A549 (cell line): ENCODE results near the gene BCAS3. TPM values are rescaled to one million over a fixed set of nuclear protein-coding genes. Genes with fewer than 3 reads are reported as not detected.

Experiments used
- ATAC-seq, 2 experiments: fragments of 200-7000 bp in 1 of 2; fragments of >200 bp in 1 of 2; cut with Nextera tagmentation in 1 of 2; cut with Tn5 transposase in 1 of 2; 3 replicates each; pipeline versions ENCODE4 v1.8.0 to v1.9.1; 2018 to 2020; ENCODE audit warnings: mild to moderate bottlenecking in 1 of 2, moderate library complexity in 1 of 2
- CTCF ChIA-PET: fragments of 300-600 bp; sonication (Branson Sonifier 250); formaldehyde crosslinking; extraction: SDS; loops from one replicate; lab custom pipeline; 2021; ENCODE audit warnings: antibody characterized with exemption, inconsistent platforms; lab: Yijun Ruan, JAX
- POLR2A ChIA-PET: fragments of 350-600 bp; formaldehyde crosslinking; extraction: SDS; loops from one replicate; lab custom pipeline; 2021; ENCODE audit warnings: antibody characterized with exemption, inconsistent platforms; lab: Yijun Ruan, JAX
- DNase-seq, 2 experiments: peaks; one replicate each; pipeline versions ENCODE4 v3.0.0 to v3.0.0-alpha.2; 2011 to 2016; ENCODE audit warnings: low read depth in 1 of 2, low spot score in 1 of 2
- FAIRE-seq: peaks from 2 replicates; lab custom pipeline; 2011; peaks lifted over from hg19 to GRCh38; lab: Jason Lieb, UNC
- H3K27ac ChIP-seq, 2 experiments: fragments of >200 bp; sonication (Bioruptor Twin); formaldehyde crosslinking; 3 replicates each; pipeline ENCODE4 v1.5.1; 2016 to 2017
- H3K4me1 ChIP-seq: fragments of >200 bp; sonication (Bioruptor Twin); formaldehyde crosslinking; 3 replicates; pipeline ENCODE4 v1.6.1; 2016
- H3K4me2 ChIP-seq: fragments of >200 bp; sonication (Bioruptor Twin); formaldehyde crosslinking; 3 replicates; pipeline ENCODE4 v1.6.1; 2016
- H3K4me3 ChIP-seq: fragments of >200 bp; sonication (Bioruptor Twin); formaldehyde crosslinking; 3 replicates; pipeline ENCODE4 v1.5.1; 2016
- H3K9me3 ChIP-seq: fragments of >200 bp; sonication (Bioruptor Twin); formaldehyde crosslinking; 3 replicates; pipeline ENCODE4 v1.6.1; 2016
- ATOH8 ChIP-seq: fragments of 250-450 bp; sonication (Bioruptor Pico); IDR thresholded peaks from 2 replicates; pipeline ENCODE4 v1.5.0; 2020; ENCODE audit warnings: low read depth, mild to moderate bottlenecking, moderate library complexity
- CBX8 ChIP-seq: fragments of 200-600 bp; sonication (generic); IDR thresholded peaks from 2 replicates; pipeline ENCODE4 v1.6.1; 2016
- CEBPB ChIP-seq, 2 experiments: fragments of >200 bp in 1 of 2; sonication (Bioruptor Twin) in 1 of 2; formaldehyde crosslinking in 1 of 2; IDR thresholded peaks; 2 replicates each; pipeline ENCODE4 v1.6.1; 2012 to 2016
- CTCF ChIP-seq: fragments of >200 bp; sonication (Bioruptor Twin); formaldehyde crosslinking; IDR thresholded peaks from 3 replicates; pipeline ENCODE4 v1.5.1; 2016
- E2F6 ChIP-seq: IDR thresholded peaks from 2 replicates; pipeline ENCODE4 v1.6.1; 2012; ENCODE audit warnings: low read depth, borderline replicate concordance
- EHMT2 ChIP-seq: fragments of 200-600 bp; sonication (generic); IDR thresholded peaks from 2 replicates; pipeline ENCODE4 v1.6.1; 2016; ENCODE audit warnings: antibody characterized with exemption, low read depth, mild to moderate bottlenecking, moderate library complexity
- EP300 ChIP-seq, 2 experiments: fragments of >200 bp; sonication (Bioruptor Twin); formaldehyde crosslinking; IDR thresholded peaks; 2 replicates in 1 of 2; 3 replicates in 1 of 2; pipeline ENCODE4 v1.6.1; 2016 to 2017
- FOSB ChIP-seq: fragments of 250-450 bp; sonication (Bioruptor Pico); IDR thresholded peaks from 2 replicates; pipeline ENCODE4 v1.5.0; 2020; ENCODE audit warnings: mild to moderate bottlenecking, moderate library complexity
- FOSL2 ChIP-seq, 2 experiments: fragments of 450-650 bp in 1 of 2; fragments of >200 bp in 1 of 2; sonication (Bioruptor Twin) in 1 of 2; formaldehyde crosslinking; IDR thresholded peaks; 2 replicates each; pipeline versions ENCODE4 v1.5.0 to v1.6.1; 2016 to 2020; ENCODE audit warnings: mild to moderate bottlenecking in 1 of 2, moderate library complexity in 1 of 2
- HEYL ChIP-seq: fragments of 250-450 bp; sonication (Bioruptor Pico); IDR thresholded peaks from 2 replicates; pipeline ENCODE4 v1.8.0; 2021; ENCODE audit warnings: mild to moderate bottlenecking, moderate library complexity
- NFE2L2 ChIP-seq: fragments of 150-350 bp; conservative IDR thresholded peaks from 2 replicates; pipeline ENCODE4 v1.6.1; 2014; ENCODE audit warnings: low read length
- NR3C1 ChIP-seq: fragments of >200 bp; sonication (Bioruptor Twin); formaldehyde crosslinking; IDR thresholded peaks from 3 replicates; pipeline ENCODE4 v1.6.1; 2017
- POLR2A ChIP-seq: IDR thresholded peaks from 2 replicates; pipeline ENCODE4 v1.6.1; 2012; ENCODE audit warnings: mild to moderate bottlenecking, low read length
- POLR2AphosphoS2 ChIP-seq: conservative IDR thresholded peaks from 2 replicates; pipeline ENCODE4 v1.6.1; 2012; ENCODE audit warnings: low read length, improper control_type of control experiment, inconsistent platforms
- RARB ChIP-seq: fragments of 250-450 bp; sonication (Bioruptor Pico); IDR thresholded peaks from 2 replicates; pipeline ENCODE4 v1.8.0; 2021; ENCODE audit warnings: mild to moderate bottlenecking, moderate library complexity
- RFX5 ChIP-seq: fragments of 450-650 bp; IDR thresholded peaks from 2 replicates; pipeline ENCODE4 v1.7.1; 2014; ENCODE audit warnings: antibody characterized with exemption, mild to moderate bottlenecking, moderate library complexity
- RNF2 ChIP-seq: fragments of 200-600 bp; sonication (generic); IDR thresholded peaks from 2 replicates; pipeline ENCODE4 v1.6.1; 2016; ENCODE audit warnings: low read depth, mild to moderate bottlenecking, antibody characterized with exemption, moderate library complexity, borderline replicate concordance
- TFCP2L1 ChIP-seq: fragments of 250-450 bp; sonication (Bioruptor Pico); IDR thresholded peaks from 2 replicates; pipeline ENCODE4 v1.5.0; 2021; ENCODE audit warnings: mild to moderate bottlenecking
- ZSCAN20 ChIP-seq: fragments of 250-450 bp; sonication (Bioruptor Pico); IDR thresholded peaks from 2 replicates; pipeline ENCODE4 v1.8.0; 2022; ENCODE audit warnings: mild to moderate bottlenecking, moderate library complexity
- WGBS: methylation state at CpG from one replicate; pipeline ENCODE4 v1.1.6; 2017; ENCODE audit errors: missing lambda C conversion rate; 5-methylcytosine and 5-hydroxymethylcytosine counted together
- polyA plus RNA-seq, 4 experiments: library from polyadenylated mRNA; depleted of rRNA in 3 of 4; stranded (reverse); fragments of >200 nt; fragmentation: RNase III in 1 of 4; extraction: RNeasy Plus Mini Kit Qiagen cat#74134 plus additional on column Dnase treatment in 1 of 4; gene quantifications; 2 replicates in 3 of 4; 3 replicates in 1 of 4; pipeline ENCODE4 v1.2.3, GENCODE V29; 2011 to 2017
- TF ChIP-seq, protein P1 (sequence below): fragments of 200-600 bp; sonication (generic); IDR thresholded peaks from 2 replicates; pipeline ENCODE4 v1.6.1; 2016; ENCODE audit warnings: antibody characterized with exemption, mild to moderate bottlenecking, moderate library complexity

The BCAS3 gene
- polyA plus RNA-seq, 2 of the 4 experiments (the other 2 are of a cell fraction) = 14.7 to 43.4 TPM

DNA sequence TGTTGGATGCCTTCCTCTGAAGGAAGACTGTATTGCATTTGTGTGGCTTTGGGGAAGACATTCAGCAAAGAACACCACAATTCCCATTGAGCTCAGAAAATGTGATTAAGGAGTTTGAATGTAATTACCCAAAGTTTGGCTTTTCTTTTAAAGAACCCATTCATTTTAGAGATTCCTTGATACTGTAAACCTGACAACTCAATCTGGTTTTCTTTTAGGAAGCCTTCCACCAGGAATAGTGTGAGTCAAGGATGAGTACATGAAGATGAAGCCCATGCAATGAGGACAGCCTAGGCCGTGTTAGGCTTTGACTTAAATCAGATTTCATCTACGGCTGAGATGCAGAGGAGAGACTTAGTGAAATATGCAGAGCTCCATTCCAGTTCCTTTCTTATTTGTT is 450.3 kb downstream of the BCAS3 start:
- DNase-seq (no peak), FAIRE-seq (no peak), ATAC-seq (no peak)
- Histone ChIP-seq H3K9me3 (no peaks in the 10 kb centered on the region), H3K4me2 (no peak overlapping the region), H3K4me1 (no peaks in the 10 kb centered on the region), H3K4me3 (no peak overlapping the region), H3K27ac (no peak overlapping the region)
- WGBS = 86% methylated on average over 2 of the region's 2 CpGs
- POLR2A ChIA-PET = no interaction called here
- no peak for TF ChIP-seq FOSL2 (IDR thresholded peaks at IDR 0.05)
- TF ChIP-seq FOSL2 (CRISPR knock-in tag; IDR thresholded peaks at IDR 0.05) = no peak
- no peak for TF ChIP-seq CTCF
- no peak for TF ChIP-seq E2F6
- TF ChIP-seq ZSCAN20 (CRISPR knock-in tag) = no peak
- no peak for TF ChIP-seq RARB (CRISPR knock-in tag)
- CTCF ChIA-PET = no interaction called here

DNA sequence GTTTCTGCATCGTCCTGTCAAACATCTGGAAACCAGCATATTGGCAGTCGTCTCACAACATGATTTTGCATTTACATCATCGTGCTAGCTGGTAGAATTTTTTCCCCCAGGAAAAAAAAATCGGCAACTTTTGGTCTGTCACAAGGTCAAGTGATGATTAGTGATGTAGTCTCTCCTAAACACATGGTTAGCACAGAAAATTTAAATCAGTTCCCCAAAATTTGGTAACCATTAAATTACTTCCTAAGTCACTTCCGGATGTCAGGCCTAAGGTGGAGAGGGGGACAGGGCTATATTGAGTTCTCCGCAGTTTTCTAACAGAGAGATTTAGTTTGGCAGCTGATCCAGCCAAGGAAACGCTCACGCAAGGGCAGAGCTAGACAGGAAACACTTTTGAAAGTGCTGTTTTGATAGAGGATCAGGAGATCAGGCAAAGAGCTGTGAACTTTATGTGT is 451.0 kb downstream of the BCAS3 start:
- Histone ChIP-seq H3K4me1 (no peaks in the 10 kb centered on the region), H3K27ac (no peak overlapping the region), H3K9me3 (no peaks in the 10 kb centered on the region), H3K4me3 (no peak overlapping the region), H3K4me2 (no peak overlapping the region)
- no peak for DNase-seq
- TF ChIP-seq EHMT2 = no peak
- TF ChIP-seq EP300 (IDR thresholded peaks at IDR 0.05) = no peak
- no peak for TF ChIP-seq CEBPB (IDR thresholded peaks at IDR 0.05)
- TF ChIP-seq NFE2L2 = no peak
- no peak for TF ChIP-seq NR3C1
- TF ChIP-seq FOSB (CRISPR knock-in tag) = no peak
- no peak for TF ChIP-seq HEYL (CRISPR knock-in tag)
- TF ChIP-seq CTCF = no peak
- no peak for TF ChIP-seq POLR2A
- POLR2A ChIA-PET = no interaction called here
- ATAC-seq = no peak
- FAIRE-seq = no peak
- WGBS = 86% methylated on average over 8 of the region's 8 CpGs
- CTCF ChIA-PET = interaction anchor here (1.2 kb wide), 1 partner anchor 408 kb away, joined by 3 read pairs; no protein-coding TSS in a partner anchor

GRCh38 chr17:61129267-61130254 is 451.9 kb downstream of the BCAS3 start:
- POLR2A ChIA-PET = no interaction called here
- no peaks in the 10 kb centered on the region for H3K9me3 ChIP-seq
- peak; percentile 63 for FAIRE-seq
- no peak for TF ChIP-seq RNF2
- no peak for TF ChIP-seq POLR2AphosphoS2
- TF ChIP-seq TFCP2L1 (CRISPR knock-in tag) = no peak
- no peak for TF ChIP-seq RFX5
- TF ChIP-seq FOSB (CRISPR knock-in tag) = no peak
- no peak for TF ChIP-seq CBX8
- no peak for TF ChIP-seq ATOH8 (CRISPR knock-in tag)
- TF ChIP-seq POLR2A = no peak
- TF ChIP-seq, protein P1, sequence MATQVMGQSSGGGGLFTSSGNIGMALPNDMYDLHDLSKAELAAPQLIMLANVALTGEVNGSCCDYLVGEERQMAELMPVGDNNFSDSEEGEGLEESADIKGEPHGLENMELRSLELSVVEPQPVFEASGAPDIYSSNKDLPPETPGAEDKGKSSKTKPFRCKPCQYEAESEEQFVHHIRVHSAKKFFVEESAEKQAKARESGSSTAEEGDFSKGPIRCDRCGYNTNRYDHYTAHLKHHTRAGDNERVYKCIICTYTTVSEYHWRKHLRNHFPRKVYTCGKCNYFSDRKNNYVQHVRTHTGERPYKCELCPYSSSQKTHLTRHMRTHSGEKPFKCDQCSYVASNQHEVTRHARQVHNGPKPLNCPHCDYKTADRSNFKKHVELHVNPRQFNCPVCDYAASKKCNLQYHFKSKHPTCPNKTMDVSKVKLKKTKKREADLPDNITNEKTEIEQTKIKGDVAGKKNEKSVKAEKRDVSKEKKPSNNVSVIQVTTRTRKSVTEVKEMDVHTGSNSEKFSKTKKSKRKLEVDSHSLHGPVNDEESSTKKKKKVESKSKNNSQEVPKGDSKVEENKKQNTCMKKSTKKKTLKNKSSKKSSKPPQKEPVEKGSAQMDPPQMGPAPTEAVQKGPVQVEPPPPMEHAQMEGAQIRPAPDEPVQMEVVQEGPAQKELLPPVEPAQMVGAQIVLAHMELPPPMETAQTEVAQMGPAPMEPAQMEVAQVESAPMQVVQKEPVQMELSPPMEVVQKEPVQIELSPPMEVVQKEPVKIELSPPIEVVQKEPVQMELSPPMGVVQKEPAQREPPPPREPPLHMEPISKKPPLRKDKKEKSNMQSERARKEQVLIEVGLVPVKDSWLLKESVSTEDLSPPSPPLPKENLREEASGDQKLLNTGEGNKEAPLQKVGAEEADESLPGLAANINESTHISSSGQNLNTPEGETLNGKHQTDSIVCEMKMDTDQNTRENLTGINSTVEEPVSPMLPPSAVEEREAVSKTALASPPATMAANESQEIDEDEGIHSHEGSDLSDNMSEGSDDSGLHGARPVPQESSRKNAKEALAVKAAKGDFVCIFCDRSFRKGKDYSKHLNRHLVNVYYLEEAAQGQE = no peak
- TF ChIP-seq FOSL2 (IDR thresholded peaks at IDR 0.05) = no peak
- no peak for TF ChIP-seq FOSL2 (CRISPR knock-in tag; IDR thresholded peaks at IDR 0.05)
- TF ChIP-seq, all 56 proteins: peak for 0
- 76% methylated on average over 7 of the region's 7 CpGs for WGBS
- no peak overlapping the region for H3K4me3 ChIP-seq
- H3K4me2 ChIP-seq = no peak overlapping the region
- CTCF ChIA-PET = interaction anchor here (0.8 to 1.2 kb wide), 2 partner anchors 16 to 409 kb away, joined by 3 read pairs; no protein-coding TSS in a partner anchor
- no peak overlapping the region for H3K27ac ChIP-seq
- DNase-seq (no peak), ATAC-seq (no peak)
- H3K4me1 ChIP-seq = no peaks in the 10 kb centered on the region
